ENCODE data around the gene PYURF. TPM values are rescaled to one million over a fixed set of nuclear protein-coding genes. Genes with fewer than 3 reads are reported as not detected.

PYURF gene
- total RNA-seq, 1 experiment from 2014 or later, result 46.6 TPM

GRCh38 chr4:88526221-88526815 lies 2.7 kb upstream of the PYURF start:
- H3K36me3 Mint-ChIP-seq (ENCODE audit: insufficient read depth, unreplicated experiment), result peaks cover 12% of the 10 kb centered on the region
- no TSS peak for BruUV-seq (replicated peaks)
- H3K27me3 Mint-ChIP-seq (ENCODE audit: insufficient read depth, unreplicated experiment), result no peaks in the 10 kb centered on the region
- DNase-seq, result no peak
- no peak overlapping the region for H3K4me3 Mint-ChIP-seq (ENCODE audit: unreplicated experiment)
- Histone ChIP-seq H3K9me3 (no peaks in the 10 kb centered on the region), H3K36me3 (ENCODE audit: control insufficient read depth, insufficient read depth, low read length) (no peaks in the 10 kb centered on the region), H3K27me3 (replicated peaks; ENCODE audit: control insufficient read depth, insufficient read depth, low read length) (no peaks in the 10 kb centered on the region), H3K4me3 (ENCODE audit: low read depth, low read length) (no peak overlapping the region), H3K4me1 (peaks cover 7% of the 10 kb centered on the region; the same call in 1 of the 2 replicates)
- intact Hi-C loops (cut with micrococcal nuclease; ENCODE audit: unreplicated experiment), result loop anchor here (1.0 to 5.0 kb wide), 2 partner anchors 133 to 496 kb away; no protein-coding TSS in a partner anchor
- POLR2A ChIA-PET, result no interaction called here
- peaks cover 7% of the 10 kb centered on the region for H3K4me1 Mint-ChIP-seq (ENCODE audit: low read depth, unreplicated experiment)
- CTCF ChIA-PET, result interaction anchor here (0.6 to 2.4 kb wide), 4 partner anchors 11 to 309 kb away, joined by 3 to 19 read pairs (median 5); no protein-coding TSS in a partner anchor
- H3K9me3 Mint-ChIP-seq (ENCODE audit: unreplicated experiment), result no peaks in the 10 kb centered on the region
- no peak overlapping the region for H3K27ac Mint-ChIP-seq (ENCODE audit: unreplicated experiment)
- TF ChIP-seq, protein P1, sequence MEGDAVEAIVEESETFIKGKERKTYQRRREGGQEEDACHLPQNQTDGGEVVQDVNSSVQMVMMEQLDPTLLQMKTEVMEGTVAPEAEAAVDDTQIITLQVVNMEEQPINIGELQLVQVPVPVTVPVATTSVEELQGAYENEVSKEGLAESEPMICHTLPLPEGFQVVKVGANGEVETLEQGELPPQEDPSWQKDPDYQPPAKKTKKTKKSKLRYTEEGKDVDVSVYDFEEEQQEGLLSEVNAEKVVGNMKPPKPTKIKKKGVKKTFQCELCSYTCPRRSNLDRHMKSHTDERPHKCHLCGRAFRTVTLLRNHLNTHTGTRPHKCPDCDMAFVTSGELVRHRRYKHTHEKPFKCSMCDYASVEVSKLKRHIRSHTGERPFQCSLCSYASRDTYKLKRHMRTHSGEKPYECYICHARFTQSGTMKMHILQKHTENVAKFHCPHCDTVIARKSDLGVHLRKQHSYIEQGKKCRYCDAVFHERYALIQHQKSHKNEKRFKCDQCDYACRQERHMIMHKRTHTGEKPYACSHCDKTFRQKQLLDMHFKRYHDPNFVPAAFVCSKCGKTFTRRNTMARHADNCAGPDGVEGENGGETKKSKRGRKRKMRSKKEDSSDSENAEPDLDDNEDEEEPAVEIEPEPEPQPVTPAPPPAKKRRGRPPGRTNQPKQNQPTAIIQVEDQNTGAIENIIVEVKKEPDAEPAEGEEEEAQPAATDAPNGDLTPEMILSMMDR (IDR thresholded peaks at IDR 0.05; ENCODE audit: insufficient read depth in 1 of 2, low read depth in 1 of 2, low read length in 1 of 2, severe bottlenecking in 1 of 2, unreplicated experiment in 1 of 2), result peak in 1 of 2 experiments; percentile 36

DNA sequence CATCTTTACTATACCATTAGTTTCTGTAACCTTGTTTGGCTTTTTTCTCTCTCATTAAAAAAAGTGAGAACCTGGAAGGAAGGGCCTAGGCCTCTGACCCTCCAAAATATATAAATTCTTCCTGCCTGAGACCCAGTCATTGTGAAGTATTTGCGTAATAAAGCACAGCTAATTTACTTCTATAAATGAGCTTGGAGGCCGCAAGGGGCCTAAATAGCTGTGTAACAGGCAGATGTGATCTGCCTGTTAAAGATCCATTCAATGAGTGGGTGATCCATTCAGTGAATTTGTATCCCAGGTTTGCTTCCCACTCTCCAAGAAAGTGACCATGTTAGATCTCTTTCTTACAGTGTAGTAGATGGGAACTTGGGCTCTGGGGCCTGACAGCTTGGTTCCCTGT lies 595 bp upstream of the PYURF start:
- no peak for DNase-seq
- no peak overlapping the region for H3K27ac Mint-ChIP-seq (ENCODE audit: unreplicated experiment)
- intact Hi-C loops (cut with micrococcal nuclease; ENCODE audit: unreplicated experiment), result no loop called here
- Histone ChIP-seq H3K4me1 (peaks cover 7% of the 10 kb centered on the region; the same call in 1 of the 2 replicates), H3K9me3 (no peaks in the 10 kb centered on the region), H3K36me3 (ENCODE audit: control insufficient read depth, insufficient read depth, low read length) (no peaks in the 10 kb centered on the region), H3K4me3 (ENCODE audit: low read depth, low read length) (peak overlapping the region; percentile 56), H3K27me3 (replicated peaks; ENCODE audit: control insufficient read depth, insufficient read depth, low read length) (no peaks in the 10 kb centered on the region)
- BruUV-seq (replicated peaks), result TSS peak; percentile 84
- H3K27me3 Mint-ChIP-seq (ENCODE audit: insufficient read depth, unreplicated experiment), result no peaks in the 10 kb centered on the region
- CTCF ChIA-PET, result interaction anchor here (2.0 kb wide), 1 partner anchor 135 kb away, joined by 25 read pairs; no protein-coding TSS in a partner anchor
- H3K36me3 Mint-ChIP-seq (ENCODE audit: insufficient read depth, unreplicated experiment), result peaks cover 12% of the 10 kb centered on the region
- peak overlapping the region; percentile 93 for H3K4me3 Mint-ChIP-seq (ENCODE audit: unreplicated experiment)
- TF ChIP-seq, protein P1 (IDR thresholded peaks at IDR 0.05; ENCODE audit: insufficient read depth in 1 of 2, low read depth in 1 of 2, low read length in 1 of 2, severe bottlenecking in 1 of 2, unreplicated experiment in 1 of 2), result no peak
- no peaks in the 10 kb centered on the region for H3K9me3 Mint-ChIP-seq (ENCODE audit: unreplicated experiment)
- POLR2A ChIA-PET, result interaction anchor here (1.6 kb wide), 1 partner anchor 135 kb away, joined by 6 read pairs; no protein-coding TSS in a partner anchor
- peaks cover 7% of the 10 kb centered on the region for H3K4me1 Mint-ChIP-seq (ENCODE audit: low read depth, unreplicated experiment)

GRCh38 chr4:88522702-88523324 lies 763 bp downstream of the PYURF start:
- Mint-ChIP-seq H3K27ac (ENCODE audit: unreplicated experiment) (peak overlapping the region; percentile 91), H3K27me3 (ENCODE audit: insufficient read depth, unreplicated experiment) (no peaks in the 10 kb centered on the region), H3K4me1 (ENCODE audit: low read depth, unreplicated experiment) (peaks cover 7% of the 10 kb centered on the region), H3K36me3 (ENCODE audit: insufficient read depth, unreplicated experiment) (peaks cover 12% of the 10 kb centered on the region), H3K4me3 (ENCODE audit: unreplicated experiment) (peak overlapping the region; percentile 93), H3K9me3 (ENCODE audit: unreplicated experiment) (no peaks in the 10 kb centered on the region)
- H3K4me3 ChIP-seq (ENCODE audit: low read depth, low read length), result peak overlapping the region; percentile 56
- H3K4me1 ChIP-seq, result peaks cover 7% of the 10 kb centered on the region; the same call in 1 of the 2 replicates
- peak in 1 of 2 experiments; percentile 19 for DNase-seq
- H3K27me3 ChIP-seq (replicated peaks; ENCODE audit: control insufficient read depth, insufficient read depth, low read length), result no peaks in the 10 kb centered on the region
- H3K36me3 ChIP-seq (ENCODE audit: control insufficient read depth, insufficient read depth, low read length), result no peaks in the 10 kb centered on the region
- ChIA-PET CTCF (interaction anchor here (0.7 to 2.0 kb wide), 2 partner anchors 137 to 304 kb away, joined by 3 to 25 read pairs; no protein-coding TSS in a partner anchor), POLR2A (interaction anchor here (1.6 kb wide), 1 partner anchor 136 kb away, joined by 6 read pairs; no protein-coding TSS in a partner anchor)
- no peaks in the 10 kb centered on the region for H3K9me3 ChIP-seq
- TF ChIP-seq, protein P1 (IDR thresholded peaks at IDR 0.05; ENCODE audit: insufficient read depth in 1 of 2, low read depth in 1 of 2, low read length in 1 of 2, severe bottlenecking in 1 of 2, unreplicated experiment in 1 of 2), result no peak
- intact Hi-C loops (cut with micrococcal nuclease; ENCODE audit: unreplicated experiment), result loop anchor here (2.0 kb wide), 2 partner anchors 144 to 238 kb away; partner anchors contain the start of genes HERC6 and PPM1K
- BruUV-seq (replicated peaks), result no TSS peak
